ENCODE measurements around the gene MARCHF3.
"Not testable (repeated sequence)": the region's sequence is repeated elsewhere in the genome, so short reads cannot be mapped to it uniquely, and the experiment has no call there.

Gene MARCHF3

DNA sequence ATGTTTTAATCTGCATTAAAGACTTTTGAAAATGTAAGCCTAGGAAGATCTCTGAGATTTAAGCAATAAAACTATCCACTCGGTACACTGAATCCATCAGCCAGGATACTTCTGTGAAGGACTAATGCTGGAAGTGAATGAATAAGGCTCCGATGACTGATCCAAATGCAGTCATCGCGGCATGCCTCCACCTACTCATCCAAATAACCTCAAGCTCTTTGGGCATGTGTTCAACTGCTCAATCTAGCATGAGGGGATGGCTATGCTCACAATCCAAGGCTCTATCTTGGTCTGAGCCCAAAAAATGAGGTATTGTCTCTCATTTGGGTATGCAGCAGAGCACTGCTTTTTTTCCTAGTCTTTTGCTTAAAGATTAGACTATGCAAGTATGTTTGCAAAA is 19.2 kb downstream of the MARCHF3 start:
- no peak for DNase-seq

DNA sequence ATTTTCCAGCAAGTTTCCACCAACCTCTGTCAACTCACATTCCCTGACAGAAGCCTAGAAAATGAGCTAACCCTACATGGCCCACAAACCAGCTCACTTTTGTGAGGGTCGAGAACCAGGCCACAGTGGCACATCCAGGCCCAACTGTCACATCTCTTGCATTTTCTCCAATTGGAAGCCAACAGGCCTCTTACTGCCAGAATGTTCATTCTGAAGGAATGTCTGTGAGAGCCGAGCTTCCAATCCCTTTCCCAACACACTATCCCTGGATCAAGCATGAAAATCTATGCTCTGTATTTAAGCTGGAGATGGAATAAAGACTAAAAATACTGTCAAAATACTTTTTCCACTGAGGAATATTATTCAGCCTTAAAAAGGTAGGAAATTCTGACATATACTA is 20.0 kb downstream of the MARCHF3 start:
- no peak for DNase-seq

DNA sequence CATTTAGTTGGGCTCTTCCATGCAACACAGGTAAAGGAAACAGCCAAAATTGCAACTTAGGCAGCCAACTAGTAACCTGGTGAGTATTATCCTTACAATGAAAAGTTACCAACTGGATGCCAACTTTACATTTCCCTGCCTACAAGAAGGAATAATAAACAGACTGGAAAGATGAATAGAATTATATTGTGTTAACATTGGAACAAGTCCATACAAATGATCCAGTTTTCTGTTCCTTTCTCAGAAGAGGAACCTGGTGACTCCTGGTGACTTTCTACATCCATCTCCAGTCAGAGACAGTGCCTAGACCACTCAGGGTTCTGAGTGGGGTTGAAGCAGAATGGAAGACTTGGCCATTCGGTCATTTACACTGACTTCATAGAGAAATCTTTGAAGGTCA is 20.6 kb downstream of the MARCHF3 start:
- no peak for DNase-seq

DNA sequence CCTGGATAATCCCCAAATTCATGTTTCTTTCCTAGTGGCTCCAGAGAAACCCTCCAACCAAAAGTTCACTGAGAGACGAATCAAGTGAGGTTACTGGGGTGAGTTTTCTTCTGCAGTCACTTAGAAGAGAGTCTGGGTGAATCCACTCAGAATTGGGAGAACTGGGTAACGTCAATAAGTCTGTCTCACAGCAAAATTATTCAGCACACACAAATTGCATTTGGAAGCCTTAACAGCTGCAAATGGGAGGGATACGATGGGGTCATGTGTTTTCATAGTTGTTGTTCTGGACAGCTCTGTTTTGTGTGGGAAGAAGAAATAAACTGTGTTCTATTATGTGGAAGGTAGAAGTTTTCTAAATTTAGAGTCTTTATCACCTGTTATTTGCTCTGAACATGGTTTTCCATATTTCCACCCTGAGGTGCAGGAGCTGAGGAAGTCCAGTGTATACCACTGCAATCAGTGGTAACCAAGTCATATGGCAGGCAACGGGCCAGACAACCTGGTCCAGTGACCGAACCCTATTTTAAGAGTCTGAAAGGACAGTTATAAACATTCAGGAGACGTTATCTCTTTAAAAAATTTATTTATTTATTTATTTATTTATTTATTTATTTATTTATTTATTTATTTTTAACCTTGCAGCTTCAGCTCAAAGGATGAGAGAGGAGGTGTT is 21.9 kb downstream of the MARCHF3 start:
- DNase-seq = no peak

DNA sequence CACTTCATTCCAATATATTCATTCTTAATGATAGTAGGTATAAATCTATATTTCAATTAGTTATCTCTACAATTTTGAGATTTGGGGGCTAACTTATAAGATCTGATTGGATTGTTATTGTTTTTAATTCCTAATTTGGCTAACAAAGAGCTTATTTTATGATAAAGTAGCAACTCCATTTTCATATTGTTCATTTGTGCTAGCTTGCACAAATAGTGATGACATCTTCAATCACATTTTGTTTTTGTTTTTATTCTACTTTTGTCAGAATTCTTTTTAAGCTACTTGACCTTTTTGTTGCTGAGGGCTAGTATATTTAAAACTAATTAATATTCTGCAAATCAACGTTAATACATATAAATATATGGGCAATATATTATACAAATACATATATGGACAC is 22.8 kb downstream of the MARCHF3 start:
- DNase-seq = no peak

DNA sequence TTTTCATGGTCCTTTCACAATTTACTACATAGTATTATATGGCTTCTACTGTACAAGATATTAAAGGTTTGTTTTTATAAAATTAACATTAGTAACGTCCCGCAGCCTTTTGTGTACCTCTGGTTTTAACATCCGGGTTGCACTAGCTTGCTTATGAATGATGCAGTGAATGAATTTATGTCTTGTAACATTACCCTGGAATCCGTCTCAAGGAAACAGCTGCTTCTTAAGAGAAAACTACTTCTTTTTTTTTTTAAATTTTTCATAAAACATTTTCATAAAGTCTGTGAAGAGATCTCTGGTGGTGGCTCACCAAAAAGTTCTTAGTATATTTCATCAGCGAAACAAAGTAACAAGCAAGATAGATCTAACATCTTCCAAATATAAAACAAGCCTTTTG is 23.6 kb downstream of the MARCHF3 start:
- DNase-seq = no peak

DNA sequence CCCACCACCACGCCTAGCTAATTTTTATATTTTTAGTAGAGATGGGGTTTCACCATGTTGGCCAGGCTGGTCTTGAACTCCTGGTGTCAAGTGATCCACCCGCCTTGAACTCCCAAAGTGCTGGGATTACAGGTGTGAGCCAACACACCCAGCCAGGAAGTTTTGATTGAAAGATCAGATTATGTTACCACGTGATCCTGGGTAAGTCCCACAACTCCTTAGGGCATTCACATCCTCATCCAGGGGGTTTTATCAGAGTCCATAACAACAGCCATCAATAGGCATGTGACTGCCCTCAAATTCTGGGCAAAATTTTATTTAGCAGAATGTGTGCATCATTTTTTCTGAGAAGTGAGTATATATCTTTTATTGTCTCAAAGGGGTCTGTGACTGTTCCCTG is 25.1 kb downstream of the MARCHF3 start:
- DNase-seq = not testable (repeated sequence)

DNA sequence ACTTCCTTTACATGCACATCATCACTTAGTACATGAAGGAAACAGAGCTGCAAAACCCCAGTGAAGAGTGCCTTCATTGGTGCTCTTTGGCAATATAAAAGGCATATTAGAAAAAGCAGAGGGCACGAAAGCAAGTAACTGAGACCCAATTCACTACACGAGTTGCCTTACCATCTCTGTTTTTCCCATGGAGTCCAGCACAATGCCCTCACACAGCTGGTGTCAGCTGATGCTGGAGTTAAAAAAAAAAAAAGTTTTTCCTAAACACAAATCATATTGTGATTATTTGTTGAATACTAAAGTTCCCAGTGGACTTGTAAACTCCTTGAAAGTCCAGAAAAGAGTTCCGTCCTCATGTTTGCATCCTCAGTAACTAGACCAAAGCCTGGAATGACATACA is 25.6 kb downstream of the MARCHF3 start:
- DNase-seq = no peak

DNA sequence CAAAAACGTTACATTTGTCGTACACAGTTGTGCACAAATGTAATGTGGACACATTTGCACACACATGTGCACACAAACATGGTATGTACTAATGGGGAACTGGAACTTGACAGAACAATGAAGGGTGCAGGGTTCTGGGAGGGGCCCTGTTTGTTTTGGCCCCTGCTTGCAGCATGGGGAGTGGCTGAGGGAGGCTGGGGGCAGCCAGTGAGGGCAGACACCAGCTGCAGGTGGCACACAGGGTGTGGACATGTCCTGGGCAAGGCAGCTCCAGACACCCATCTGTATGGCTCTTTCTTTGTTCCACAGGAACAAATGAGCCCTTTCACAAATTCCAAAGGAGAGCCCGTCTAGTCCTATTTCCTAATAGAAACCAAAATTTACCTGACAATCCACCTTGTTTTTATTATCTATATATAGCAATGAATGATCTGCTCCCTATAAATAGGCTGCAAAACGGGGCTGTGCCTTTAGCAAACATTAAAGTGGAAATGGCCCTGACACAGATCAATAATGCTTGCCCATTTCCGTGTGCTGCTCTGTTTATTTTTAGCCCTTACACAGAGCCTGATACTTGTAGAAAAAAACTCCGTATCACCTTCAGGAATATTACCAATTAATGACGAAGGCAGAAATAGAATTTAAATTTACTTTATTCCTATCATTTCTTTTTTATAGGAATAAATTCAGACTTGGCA is 26.4 kb downstream of the MARCHF3 start:
- DNase-seq = no peak

DNA sequence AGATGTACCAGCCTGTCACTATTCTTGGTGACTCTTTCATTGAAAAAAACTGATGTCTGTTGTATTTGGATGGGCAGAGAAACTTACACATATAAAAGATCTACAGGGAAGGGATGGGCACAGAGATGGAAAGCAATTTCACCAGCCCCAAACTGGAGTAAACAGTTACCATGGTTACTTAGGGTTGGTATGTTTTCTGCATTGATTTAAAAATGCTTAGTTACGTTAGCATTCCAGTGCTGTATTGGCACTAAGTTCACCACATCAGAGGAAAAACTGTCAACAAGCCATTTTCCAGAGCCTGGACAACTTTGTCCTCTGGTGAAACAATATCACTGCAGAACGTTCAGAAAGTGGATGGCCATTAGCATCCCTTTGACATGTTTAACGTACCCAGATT is 28.0 kb downstream of the MARCHF3 start:
- DNase-seq = peak; percentile 59

DNA sequence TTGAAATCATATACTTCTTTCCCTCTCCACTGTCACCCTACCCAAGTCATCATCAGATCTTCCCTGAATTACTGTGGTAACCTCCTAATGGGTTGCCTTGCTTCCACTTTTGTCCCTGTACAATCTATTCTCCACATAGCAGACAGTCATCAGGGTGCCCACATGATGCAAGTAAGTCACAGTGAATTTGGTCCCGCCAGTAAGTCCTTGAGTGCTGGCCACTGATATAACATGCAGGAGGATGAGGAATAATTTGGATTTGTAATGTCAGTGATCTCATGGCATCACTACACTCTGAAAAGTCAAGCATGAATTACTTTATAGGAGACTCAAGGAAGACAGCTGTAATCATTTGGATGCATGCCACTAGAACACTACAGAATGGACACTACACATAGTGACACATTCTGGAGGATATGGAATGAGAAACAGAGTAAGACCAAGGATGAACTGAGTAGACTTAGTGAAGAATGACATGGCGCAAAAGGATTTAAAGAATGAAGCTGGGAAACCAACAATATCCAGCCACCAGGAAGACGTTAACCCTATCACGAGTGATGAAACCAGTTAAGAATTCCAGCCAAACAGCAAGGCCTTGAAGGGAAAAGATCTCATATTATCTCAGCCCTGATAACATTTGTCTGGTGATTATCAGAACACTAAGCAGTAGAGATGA is 28.6 kb downstream of the MARCHF3 start:
- DNase-seq = peak; percentile 67

DNA sequence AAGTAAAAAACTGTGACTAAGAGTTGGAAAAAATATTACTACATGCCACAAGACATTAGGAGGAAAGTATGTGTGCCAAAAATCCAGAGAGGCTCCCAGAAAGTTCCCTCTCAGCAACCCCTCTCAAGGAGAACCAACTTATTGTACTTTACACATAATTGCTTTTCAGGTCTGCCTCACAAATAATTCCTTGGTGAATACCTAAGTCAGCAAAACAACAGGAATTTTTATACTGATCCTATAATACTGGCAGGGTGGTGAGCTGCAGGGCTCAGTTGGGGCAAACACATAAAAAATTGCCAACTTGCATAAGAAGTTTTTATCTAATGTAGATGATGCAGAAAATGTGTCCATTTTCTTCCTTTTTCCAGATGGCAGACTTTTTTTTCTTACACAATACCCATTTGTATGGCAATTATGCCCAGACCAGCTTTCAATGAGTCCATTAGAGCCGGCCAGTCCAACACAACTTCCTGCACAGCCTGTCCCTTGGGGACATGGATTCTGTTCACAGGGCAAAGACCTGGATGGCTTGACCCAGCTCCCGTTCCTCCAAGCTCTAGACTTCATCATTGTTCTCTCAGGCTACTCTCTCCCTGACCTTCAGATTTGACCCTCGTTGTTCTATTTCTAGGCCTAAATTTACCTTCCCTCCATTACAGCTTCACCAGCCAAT is 31.3 kb downstream of the MARCHF3 start:
- DNase-seq = no peak

DNA sequence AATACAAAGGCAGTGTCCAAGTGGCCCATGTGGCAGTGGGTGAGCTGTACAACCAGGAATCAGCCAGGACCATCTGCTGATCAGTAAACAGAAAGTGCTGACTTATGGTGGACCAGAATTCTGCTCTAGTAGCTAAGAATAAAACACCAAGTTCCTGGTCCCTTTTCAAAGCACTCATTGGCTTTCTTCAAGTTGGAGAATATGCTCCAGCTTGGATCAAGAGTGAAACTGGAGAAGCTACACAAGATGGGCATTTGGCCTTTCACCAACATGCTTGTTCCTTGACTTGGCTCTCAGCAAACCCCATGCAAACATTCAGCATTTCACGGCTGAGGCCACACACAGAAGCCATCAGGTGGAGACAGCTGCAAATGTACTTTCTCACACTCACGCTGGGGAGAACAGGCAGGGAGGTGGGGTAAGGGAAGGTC is 32.1 kb downstream of the MARCHF3 start:
- no peak for DNase-seq

DNA sequence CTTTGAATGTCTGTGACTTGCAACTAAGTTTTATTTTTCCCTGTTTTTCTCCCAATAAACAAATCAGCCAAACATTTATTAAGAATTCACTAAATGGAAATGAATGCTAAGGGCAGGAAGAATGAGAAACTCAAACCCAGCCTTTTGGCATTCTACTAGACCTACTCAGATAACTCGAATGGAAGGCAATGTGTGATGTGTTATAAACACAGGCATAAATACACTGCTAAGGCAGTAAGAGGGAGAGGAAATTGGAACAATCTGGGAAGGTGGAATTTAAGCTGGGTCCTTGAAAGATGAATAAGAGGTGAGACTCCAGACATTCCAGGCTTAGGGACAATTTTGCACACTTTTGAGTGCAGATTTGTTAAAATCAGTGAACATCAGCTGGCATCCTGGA is 34.7 kb downstream of the MARCHF3 start:
- DNase-seq = no peak

DNA sequence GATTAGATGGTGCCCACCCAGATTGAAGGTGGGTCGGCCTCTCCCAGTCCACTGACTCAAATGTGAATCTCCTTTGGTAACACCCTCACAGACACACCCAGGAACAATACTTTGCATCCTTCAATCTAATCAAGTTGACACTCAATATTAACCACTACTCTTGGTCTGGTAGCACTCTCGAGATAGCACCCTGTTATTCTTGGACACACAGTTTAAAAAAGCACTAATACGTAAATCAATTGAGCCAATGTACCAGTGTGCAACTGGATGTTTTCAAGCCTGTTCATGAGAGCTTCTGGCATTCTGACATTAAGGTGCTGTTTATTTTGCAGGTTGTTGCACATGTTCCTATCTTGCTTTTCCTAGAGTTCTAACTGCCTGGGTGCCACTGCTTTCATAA is 35.3 kb downstream of the MARCHF3 start:
- DNase-seq = no peak

DNA sequence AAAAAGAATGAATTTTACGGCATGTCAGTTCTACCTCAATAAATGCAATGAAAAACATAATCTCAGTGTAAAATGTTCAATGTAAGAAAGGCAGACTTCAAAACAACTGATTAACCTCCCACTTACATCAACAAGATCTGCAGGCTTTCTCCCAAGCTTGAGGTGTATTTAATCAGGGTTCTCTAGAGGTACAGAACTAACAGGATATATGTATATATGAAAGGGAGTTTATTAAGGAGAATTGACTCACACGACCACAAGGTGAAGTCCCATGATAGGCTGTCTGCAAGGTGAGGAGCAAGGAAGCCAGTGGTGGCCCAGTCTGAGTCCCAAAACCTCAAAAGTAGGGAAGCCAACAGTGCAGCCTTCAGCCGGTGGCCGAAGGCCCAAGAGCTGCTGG is 35.9 kb downstream of the MARCHF3 start:
- no peak for DNase-seq

DNA sequence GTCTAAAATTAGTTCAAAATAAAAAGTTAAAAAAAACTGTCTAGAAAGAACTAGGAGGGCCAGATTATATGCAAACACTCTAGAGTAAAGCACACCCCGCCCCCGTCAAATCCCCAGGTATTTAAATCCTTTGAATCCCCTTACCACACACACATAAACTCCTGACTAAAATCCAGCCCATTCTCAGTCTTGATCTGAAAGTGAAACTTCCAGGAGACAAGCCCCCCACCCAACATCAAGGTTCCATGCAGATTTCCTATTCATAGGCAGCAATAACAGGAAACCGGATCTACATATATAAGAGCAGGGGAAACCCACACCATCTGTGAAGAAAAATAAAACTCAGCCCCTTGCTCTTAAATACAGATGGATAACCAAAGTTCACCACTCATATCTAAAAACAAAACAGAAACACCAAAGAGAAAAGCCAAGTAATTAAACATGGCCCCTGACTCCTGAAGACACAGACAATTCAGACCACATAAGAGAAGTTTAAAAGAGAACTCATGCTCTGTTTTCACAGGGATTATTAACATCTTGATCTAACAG is 42.3 kb downstream of the MARCHF3 start:
- DNase-seq = no peak

DNA sequence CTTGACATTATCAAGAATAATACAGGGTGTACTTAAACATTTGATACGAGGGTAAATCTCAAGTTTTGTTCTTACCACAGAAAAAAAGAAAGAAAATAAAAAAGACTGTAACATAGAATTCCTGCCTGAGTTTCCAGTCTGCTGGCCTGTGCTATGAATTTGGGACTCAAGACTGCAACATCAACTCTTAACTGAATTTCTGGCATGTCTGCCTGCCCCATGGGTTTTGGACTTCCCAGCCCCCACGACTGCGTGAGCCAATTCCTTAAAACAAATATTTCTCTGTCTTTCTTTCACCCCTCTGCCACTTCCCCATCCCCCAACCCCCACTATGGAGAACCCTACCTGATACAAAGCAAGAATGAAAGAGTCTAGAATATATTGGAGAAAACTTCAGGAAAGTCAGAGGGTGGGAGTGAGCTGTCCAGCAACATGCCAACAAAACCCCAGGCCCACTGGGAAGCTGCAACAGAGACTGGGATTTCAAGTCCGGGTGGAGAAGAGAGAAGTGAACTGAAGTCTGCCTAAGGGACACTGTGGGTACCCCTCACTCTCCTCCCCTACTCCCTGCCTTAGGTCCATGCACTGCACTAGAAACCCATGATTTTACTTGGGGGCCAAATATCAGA is 43.0 kb downstream of the MARCHF3 start:
- DNase-seq = no peak

DNA sequence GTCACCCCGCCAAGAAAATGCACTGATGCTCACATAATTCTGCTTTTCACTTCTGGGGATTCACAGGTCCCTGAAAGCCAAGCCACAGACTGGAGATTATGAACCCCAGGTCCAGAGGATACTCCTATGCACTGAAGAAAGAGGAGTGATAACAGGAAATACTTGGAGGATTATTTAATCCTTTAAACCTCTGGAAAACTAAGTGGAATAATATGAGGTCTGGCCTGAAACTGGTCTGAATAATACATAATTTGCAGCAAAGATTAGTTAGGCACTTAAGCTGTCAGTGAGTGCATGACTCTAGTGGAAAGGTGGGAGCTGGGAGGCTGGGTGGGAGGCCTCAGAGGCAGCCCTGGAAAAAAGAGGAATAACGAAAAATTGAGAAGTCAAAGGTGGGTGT is 45.7 kb downstream of the MARCHF3 start:
- DNase-seq = no peak

DNA sequence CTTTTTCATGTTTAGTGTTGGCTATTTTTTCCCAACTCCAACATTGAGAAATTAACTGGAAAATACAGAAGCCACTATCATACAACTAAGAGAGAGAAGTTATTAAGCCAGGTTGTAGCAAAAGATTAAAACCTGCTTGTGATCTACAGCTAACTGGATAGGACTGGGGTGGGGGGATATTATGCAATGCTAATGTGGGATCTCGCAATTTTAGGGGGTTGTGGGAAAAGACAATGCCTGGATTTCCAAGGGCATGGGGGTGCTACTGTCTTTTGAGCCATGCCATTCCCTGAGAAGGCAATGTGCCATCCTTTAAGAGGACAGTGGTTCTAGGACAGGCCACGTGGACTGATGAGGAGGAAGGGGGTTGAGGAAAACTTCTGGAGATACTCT is 46.5 kb downstream of the MARCHF3 start:
- DNase-seq = no peak

DNA sequence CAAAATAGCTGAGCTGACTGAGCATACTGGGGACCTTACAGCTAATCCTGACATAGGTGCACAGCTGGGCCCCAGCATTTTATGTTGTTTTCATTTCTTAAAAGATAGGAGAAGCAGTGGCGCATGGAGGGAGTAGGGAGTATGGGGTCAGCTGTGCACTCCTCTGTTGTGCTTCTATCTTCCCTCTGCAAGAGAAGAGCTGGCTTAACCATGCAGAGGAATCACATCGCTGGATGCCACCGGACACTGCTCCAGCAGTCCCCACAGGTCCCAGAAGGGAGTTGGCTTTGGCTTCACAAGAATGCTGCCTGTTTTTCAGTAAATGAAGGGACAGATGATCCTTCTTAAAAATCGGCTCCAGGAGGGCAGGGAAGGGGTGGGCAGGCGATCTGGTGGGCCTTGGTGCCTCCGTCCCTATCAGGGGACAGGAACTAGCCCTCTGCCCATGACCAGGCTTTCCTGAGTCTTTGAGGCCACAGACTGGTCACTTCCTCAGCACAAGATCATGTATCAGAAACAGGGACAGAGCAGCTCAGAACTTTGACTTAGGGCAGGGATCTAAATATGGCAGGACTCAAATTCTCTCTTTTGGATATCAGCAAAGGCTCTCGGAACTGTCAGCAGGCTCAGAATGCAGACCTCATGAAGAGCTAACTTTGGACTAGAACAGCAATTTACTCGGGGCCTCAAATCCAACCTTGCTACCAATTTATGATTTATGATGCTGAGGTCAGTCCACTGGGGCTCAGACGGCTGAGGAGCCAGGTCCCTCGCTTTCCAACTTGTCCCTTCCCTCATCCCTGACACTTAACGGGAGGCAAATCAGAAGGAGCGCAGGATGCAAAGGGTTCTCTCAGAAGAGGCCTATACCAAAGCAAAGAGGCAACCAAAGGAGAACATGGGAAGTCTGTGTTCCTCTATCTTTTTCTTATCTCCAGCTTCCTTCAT is 47.2 kb downstream of the MARCHF3 start:
- no peak for DNase-seq

DNA sequence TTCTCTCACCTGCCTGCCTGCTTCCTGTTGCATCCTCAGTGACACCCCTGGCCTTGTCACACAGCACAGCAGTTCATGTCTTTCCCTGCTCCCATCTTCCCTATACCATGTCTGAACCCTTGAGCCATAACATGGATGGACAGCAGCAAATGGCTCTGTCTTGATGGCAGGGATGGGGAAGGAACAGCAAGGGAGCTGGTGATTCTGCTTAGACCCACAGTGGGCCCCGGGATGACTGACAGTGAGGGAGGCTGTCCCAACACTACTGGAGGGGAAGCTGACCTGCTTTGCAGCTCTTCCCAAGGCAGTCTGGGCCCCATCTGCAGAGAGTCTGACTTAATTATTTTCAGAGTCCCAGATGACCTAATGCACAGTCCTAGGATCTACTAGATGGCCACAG is 48.2 kb downstream of the MARCHF3 start:
- DNase-seq = no peak
